Measurements from ENCODE around the gene MCM3.

MCM3 gene

DNA sequence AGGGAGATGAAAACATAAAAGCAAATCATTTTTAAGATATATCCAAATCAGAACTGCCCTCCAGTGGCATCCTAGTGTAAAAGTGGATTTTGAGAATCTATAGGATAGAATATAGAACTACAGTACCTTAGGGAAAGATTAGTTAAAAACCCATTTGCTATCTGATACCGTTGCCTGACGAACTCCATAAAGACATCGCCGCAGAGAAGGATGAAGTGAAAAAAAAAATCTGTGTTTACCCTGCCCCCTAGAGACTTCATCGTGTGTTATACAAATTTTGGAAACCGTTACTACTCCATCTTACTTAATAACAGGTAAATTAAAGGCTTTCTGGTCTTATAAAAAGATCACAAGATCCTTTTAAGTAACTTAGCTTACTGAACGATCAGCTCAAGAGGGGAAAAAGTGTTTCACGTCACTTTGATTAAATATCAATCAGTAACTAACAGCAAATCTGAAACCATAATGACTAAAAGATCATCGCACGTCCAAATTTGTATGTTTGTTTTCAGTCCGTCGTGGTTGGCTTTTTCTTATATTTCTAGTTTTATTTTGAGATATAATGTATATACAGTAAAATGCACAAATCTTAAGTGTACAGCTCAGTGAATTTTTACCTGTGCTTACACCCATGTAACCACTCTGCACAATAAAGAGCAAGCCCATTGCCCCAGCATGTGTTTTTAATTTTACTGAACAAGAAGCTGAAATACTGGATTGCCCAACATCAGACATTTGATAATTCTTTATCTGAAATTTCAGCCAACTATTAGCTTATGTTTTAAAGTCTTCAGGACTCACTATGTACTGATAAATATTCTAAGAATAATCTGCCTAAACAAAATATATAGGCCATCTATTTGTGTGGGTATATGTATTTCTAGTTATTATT lies 881 bp upstream of the MCM3 start (continued):
- TF ChIP-seq ZNF654 (tag by site-specific recombination; IDR thresholded peaks at IDR 0.05; ENCODE audit: low read depth) = peak; percentile 28; the same call in 1 of the 2 replicates
- TF ChIP-seq, protein P1, sequence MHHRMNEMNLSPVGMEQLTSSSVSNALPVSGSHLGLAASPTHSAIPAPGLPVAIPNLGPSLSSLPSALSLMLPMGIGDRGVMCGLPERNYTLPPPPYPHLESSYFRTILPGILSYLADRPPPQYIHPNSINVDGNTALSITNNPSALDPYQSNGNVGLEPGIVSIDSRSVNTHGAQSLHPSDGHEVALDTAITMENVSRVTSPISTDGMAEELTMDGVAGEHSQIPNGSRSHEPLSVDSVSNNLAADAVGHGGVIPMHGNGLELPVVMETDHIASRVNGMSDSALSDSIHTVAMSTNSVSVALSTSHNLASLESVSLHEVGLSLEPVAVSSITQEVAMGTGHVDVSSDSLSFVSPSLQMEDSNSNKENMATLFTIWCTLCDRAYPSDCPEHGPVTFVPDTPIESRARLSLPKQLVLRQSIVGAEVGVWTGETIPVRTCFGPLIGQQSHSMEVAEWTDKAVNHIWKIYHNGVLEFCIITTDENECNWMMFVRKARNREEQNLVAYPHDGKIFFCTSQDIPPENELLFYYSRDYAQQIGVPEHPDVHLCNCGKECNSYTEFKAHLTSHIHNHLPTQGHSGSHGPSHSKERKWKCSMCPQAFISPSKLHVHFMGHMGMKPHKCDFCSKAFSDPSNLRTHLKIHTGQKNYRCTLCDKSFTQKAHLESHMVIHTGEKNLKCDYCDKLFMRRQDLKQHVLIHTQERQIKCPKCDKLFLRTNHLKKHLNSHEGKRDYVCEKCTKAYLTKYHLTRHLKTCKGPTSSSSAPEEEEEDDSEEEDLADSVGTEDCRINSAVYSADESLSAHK (tag by site-specific recombination; IDR thresholded peaks at IDR 0.05) = 0 out of 2 replicates have a peak, but pooled peaks have one; percentile 10
- TF ChIP-seq, protein P2, sequence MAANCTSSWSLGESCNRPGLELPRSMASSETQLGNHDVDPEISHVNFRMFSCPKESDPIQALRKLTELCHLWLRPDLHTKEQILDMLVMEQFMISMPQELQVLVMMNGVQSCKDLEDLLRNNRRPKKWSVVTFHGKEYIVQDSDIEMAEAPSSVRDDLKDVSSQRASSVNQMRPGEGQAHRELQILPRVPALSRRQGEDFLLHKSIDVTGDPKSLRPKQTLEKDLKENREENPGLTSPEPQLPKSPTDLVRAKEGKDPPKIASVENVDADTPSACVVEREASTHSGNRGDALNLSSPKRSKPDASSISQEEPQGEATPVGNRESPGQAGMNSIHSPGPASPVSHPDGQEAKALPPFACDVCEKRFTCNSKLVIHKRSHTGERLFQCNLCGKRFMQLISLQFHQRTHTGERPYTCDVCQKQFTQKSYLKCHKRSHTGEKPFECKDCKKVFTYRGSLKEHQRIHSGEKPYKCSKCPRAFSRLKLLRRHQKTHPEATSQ (tag by site-specific recombination; IDR thresholded peaks at IDR 0.05) = no peak
- TF ChIP-seq ZIC2 (tag by site-specific recombination; IDR thresholded peaks at IDR 0.05) = no peak
- 0 out of 2 replicates have a peak, but pooled peaks have one; percentile 47 for TF ChIP-seq ZNF335 (tag by site-specific recombination; conservative IDR thresholded peaks at IDR 0.05)
- peak; percentile 40; the same call in 1 of the 2 replicates for TF ChIP-seq ZNF184 (tag by site-specific recombination; IDR thresholded peaks at IDR 0.05)
- TF ChIP-seq ZBTB17 (tag by site-specific recombination; IDR thresholded peaks at IDR 0.05) = peak; percentile 56
- no peak for TF ChIP-seq ZNF341 (tag by site-specific recombination; IDR thresholded peaks at IDR 0.05; ENCODE audit: low read depth)
- TF ChIP-seq, protein P3, sequence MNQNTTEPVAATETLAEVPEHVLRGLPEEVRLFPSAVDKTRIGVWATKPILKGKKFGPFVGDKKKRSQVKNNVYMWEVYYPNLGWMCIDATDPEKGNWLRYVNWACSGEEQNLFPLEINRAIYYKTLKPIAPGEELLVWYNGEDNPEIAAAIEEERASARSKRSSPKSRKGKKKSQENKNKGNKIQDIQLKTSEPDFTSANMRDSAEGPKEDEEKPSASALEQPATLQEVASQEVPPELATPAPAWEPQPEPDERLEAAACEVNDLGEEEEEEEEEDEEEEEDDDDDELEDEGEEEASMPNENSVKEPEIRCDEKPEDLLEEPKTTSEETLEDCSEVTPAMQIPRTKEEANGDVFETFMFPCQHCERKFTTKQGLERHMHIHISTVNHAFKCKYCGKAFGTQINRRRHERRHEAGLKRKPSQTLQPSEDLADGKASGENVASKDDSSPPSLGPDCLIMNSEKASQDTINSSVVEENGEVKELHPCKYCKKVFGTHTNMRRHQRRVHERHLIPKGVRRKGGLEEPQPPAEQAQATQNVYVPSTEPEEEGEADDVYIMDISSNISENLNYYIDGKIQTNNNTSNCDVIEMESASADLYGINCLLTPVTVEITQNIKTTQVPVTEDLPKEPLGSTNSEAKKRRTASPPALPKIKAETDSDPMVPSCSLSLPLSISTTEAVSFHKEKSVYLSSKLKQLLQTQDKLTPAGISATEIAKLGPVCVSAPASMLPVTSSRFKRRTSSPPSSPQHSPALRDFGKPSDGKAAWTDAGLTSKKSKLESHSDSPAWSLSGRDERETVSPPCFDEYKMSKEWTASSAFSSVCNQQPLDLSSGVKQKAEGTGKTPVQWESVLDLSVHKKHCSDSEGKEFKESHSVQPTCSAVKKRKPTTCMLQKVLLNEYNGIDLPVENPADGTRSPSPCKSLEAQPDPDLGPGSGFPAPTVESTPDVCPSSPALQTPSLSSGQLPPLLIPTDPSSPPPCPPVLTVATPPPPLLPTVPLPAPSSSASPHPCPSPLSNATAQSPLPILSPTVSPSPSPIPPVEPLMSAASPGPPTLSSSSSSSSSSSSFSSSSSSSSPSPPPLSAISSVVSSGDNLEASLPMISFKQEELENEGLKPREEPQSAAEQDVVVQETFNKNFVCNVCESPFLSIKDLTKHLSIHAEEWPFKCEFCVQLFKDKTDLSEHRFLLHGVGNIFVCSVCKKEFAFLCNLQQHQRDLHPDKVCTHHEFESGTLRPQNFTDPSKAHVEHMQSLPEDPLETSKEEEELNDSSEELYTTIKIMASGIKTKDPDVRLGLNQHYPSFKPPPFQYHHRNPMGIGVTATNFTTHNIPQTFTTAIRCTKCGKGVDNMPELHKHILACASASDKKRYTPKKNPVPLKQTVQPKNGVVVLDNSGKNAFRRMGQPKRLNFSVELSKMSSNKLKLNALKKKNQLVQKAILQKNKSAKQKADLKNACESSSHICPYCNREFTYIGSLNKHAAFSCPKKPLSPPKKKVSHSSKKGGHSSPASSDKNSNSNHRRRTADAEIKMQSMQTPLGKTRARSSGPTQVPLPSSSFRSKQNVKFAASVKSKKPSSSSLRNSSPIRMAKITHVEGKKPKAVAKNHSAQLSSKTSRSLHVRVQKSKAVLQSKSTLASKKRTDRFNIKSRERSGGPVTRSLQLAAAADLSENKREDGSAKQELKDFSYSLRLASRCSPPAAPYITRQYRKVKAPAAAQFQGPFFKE (tag by site-specific recombination; IDR thresholded peaks at IDR 0.05; ENCODE audit: borderline replicate concordance) = no peak
- TF ChIP-seq, protein P4, sequence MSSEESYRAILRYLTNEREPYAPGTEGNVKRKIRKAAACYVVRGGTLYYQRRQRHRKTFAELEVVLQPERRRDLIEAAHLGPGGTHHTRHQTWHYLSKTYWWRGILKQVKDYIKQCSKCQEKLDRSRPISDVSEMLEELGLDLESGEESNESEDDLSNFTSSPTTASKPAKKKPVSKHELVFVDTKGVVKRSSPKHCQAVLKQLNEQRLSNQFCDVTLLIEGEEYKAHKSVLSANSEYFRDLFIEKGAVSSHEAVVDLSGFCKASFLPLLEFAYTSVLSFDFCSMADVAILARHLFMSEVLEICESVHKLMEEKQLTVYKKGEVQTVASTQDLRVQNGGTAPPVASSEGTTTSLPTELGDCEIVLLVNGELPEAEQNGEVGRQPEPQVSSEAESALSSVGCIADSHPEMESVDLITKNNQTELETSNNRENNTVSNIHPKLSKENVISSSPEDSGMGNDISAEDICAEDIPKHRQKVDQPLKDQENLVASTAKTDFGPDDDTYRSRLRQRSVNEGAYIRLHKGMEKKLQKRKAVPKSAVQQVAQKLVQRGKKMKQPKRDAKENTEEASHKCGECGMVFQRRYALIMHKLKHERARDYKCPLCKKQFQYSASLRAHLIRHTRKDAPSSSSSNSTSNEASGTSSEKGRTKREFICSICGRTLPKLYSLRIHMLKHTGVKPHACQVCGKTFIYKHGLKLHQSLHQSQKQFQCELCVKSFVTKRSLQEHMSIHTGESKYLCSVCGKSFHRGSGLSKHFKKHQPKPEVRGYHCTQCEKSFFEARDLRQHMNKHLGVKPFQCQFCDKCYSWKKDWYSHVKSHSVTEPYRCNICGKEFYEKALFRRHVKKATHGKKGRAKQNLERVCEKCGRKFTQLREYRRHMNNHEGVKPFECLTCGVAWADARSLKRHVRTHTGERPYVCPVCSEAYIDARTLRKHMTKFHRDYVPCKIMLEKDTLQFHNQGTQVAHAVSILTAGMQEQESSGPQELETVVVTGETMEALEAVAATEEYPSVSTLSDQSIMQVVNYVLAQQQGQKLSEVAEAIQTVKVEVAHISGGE (tag by site-specific recombination; conservative IDR thresholded peaks at IDR 0.05; ENCODE audit: low read depth) = no peak

DNA sequence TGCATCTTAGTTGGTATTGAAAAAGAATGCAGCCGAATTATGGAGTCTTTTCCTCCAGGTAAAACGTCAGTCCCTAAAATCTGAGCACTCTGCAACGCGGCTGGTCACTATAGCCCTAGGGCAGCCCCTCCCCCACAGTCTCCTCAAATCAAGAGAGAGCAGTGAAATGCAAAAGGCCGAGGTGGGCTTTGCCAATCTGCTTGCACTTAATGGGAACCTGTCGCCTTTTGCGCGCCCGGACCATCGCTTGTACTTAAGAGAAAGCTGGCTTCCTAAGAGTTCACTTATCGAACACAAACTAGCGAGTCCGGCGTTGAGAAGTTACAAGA lies 447 bp downstream of the MCM3 start:
- H3K27ac ChIP-seq (ENCODE audit: extremely low read depth, low read depth, low read length) = peak overlapping the region; percentile 96
- ChIA-PET CTCF (interaction anchor here (0.6 to 8.2 kb wide), 12 partner anchors 14 to 378 kb away, joined by 3 to 202 read pairs (median 4); no protein-coding TSS in a partner anchor), POLR2A (interaction anchor here (0.7 to 2.8 kb wide), 11 partner anchors 14 to 781 kb away, joined by 3 to 28 read pairs (median 4); partner anchors contain the start of genes FBXO9 and PAQR8)
- no peaks in the 10 kb centered on the region for H3K9me3 ChIP-seq (ENCODE audit: control insufficient read depth, insufficient read depth, low read depth, low read length)
- peaks cover 6% of the 10 kb centered on the region; the same call in 1 of the 2 replicates for H3K4me1 ChIP-seq (ENCODE audit: control insufficient read depth, insufficient read depth, low read length)
- peak overlapping the region; percentile 76 for H3K4me3 ChIP-seq (ENCODE audit: low read depth, low read length)
- H3K36me3 ChIP-seq (ENCODE audit: control insufficient read depth in 2 of 2, insufficient read depth in 1 of 2, low read length in 2 of 2) = peaks cover 33 to 45% of the 10 kb centered on the region in 2 experiments
- TF ChIP-seq KLF7 (tag by site-specific recombination; IDR thresholded peaks at IDR 0.05; ENCODE audit: borderline replicate concordance) (no peak), RBAK (tag by site-specific recombination; IDR thresholded peaks at IDR 0.05) (no peak), ZNF549 (tag by site-specific recombination; IDR thresholded peaks at IDR 0.05) (no peak), ZBTB8A (tag by site-specific recombination; IDR thresholded peaks at IDR 0.05) (no peak), ZBTB1 (tag by site-specific recombination; IDR thresholded peaks at IDR 0.05) (no peak), ZNF391 (tag by site-specific recombination; IDR thresholded peaks at IDR 0.05; ENCODE audit: borderline replicate concordance, low read depth) (no peak)
- TF ChIP-seq, protein P5, sequence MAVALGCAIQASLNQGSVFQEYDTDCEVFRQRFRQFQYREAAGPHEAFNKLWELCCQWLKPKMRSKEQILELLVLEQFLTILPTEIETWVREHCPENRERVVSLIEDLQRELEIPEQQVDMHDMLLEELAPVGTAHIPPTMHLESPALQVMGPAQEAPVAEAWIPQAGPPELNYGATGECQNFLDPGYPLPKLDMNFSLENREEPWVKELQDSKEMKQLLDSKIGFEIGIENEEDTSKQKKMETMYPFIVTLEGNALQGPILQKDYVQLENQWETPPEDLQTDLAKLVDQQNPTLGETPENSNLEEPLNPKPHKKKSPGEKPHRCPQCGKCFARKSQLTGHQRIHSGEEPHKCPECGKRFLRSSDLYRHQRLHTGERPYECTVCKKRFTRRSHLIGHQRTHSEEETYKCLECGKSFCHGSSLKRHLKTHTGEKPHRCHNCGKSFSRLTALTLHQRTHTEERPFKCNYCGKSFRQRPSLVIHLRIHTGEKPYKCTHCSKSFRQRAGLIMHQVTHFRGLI (tag by site-specific recombination; IDR thresholded peaks at IDR 0.05) = 0 out of 2 replicates have a peak, but pooled peaks have one; percentile 17
